Thyroid gland (tissue), 4 donors: ENCODE measurements around the gene CCDC149.

Experiments used
- CTCF ChIP-seq, 6 experiments: fragments of 200-600 bp in 3 of 6; fragments of 450-650 bp in 3 of 6; sonication (generic) in 3 of 6; IDR thresholded peaks; one replicate each; pipeline ENCODE4 v1.5.1; 2016 to 2019; ENCODE audit warnings: antibody characterized with exemption in 6 of 6, mild to moderate bottlenecking in 2 of 6, inconsistent platforms in 1 of 6, moderate library complexity in 1 of 6
- POLR2A ChIP-seq, 2 donors: fragments of 450-650 bp; IDR thresholded peaks; one replicate each; pipeline ENCODE4 v1.6.1; 2017; ENCODE audit warnings: antibody characterized with exemption in 2 of 2, mild to moderate bottlenecking in 2 of 2, moderate library complexity in 1 of 2

- TF ChIP-seq CTCF (IDR thresholded peaks at IDR 0.05) = no peak
- TF ChIP-seq POLR2A (IDR thresholded peaks at IDR 0.05) = no peak
These were observed 24.5 kb upstream of the CCDC149 start for GRCh38 chr4:24937176-24937916.
